Caco-2 (cell line): ENCODE results near the gene GOLGA6B. TPM values are rescaled to one million over a fixed set of nuclear protein-coding genes. Genes with fewer than 3 reads are reported as not detected.
"Not testable (repeated sequence)": the region's sequence is repeated elsewhere in the genome, so short reads cannot be mapped to it uniquely, and the experiment has no call there.

ENCODE experiments used
- BruUV-seq: library from RNA; stranded (reverse); fragments of 400-500 nt; replicated peaks from 2 replicates; lab custom pipeline; 2021; lab: Mats Ljungman, UMichigan
- CTCF ChIA-PET: fragments of 300-600 bp; sonication (Branson Sonifier 250); formaldehyde crosslinking; loops from one replicate; lab custom pipeline; 2022; ENCODE audit warnings: antibody characterized with exemption; lab: Charles Lee
- POLR2A ChIA-PET: fragments of 300-600 bp; sonication (Branson Sonifier 250); formaldehyde crosslinking; loops from one replicate; lab custom pipeline; 2022; ENCODE audit warnings: antibody characterized with exemption; lab: Charles Lee
- DNase-seq, 2 experiments: peaks; one replicate each; pipeline versions ENCODE4 v3.0.0 to v3.0.0-alpha.2; 2020 to 2022
- H3K27me3 ChIP-seq: replicated peaks from 2 replicates; pipeline ENCODE4 v1.6.0; 2011; ENCODE audit warnings: low read length; ENCODE audit not compliant: control insufficient read depth, insufficient read depth
- H3K36me3 ChIP-seq: 2 replicates; pipeline ENCODE4 v1.5.1; 2011; ENCODE audit warnings: low read length; ENCODE audit not compliant: control insufficient read depth, insufficient read depth
- H3K4me1 ChIP-seq: fragments of 250-450 bp; sonication (Bioruptor Pico); 2 replicates; pipeline ENCODE4 v1.5.1; 2020; ENCODE audit warnings: mild to moderate bottlenecking
- H3K4me3 ChIP-seq: 2 replicates; pipeline ENCODE4 v1.5.1; 2011; ENCODE audit warnings: low read depth, mild to moderate bottlenecking, control low read depth, low read length
- H3K9me3 ChIP-seq: fragments of 250-450 bp; sonication (Bioruptor Pico); 2 replicates; pipeline ENCODE4 v1.5.1; 2020; ENCODE audit warnings: mild to moderate bottlenecking, moderate library complexity
- H3K27ac Mint-ChIP-seq: one replicate; pipeline ENCODE4 v1.8.0; 2022; ENCODE audit warnings: mixed read lengths; ENCODE audit not compliant: unreplicated experiment
- H3K27me3 Mint-ChIP-seq: one replicate; pipeline ENCODE4 v1.8.0; 2022; ENCODE audit warnings: mixed read lengths; ENCODE audit not compliant: insufficient read depth, unreplicated experiment
- H3K36me3 Mint-ChIP-seq: one replicate; pipeline ENCODE4 v1.8.0; 2022; ENCODE audit warnings: mild to moderate bottlenecking, mixed read lengths; ENCODE audit not compliant: insufficient read depth, unreplicated experiment
- H3K4me1 Mint-ChIP-seq: one replicate; pipeline ENCODE4 v1.8.0; 2022; ENCODE audit warnings: low read depth, mixed read lengths; ENCODE audit not compliant: unreplicated experiment
- H3K4me3 Mint-ChIP-seq: one replicate; pipeline ENCODE4 v1.8.0; 2022; ENCODE audit warnings: mild to moderate bottlenecking, moderate library complexity, mixed read lengths; ENCODE audit not compliant: unreplicated experiment
- H3K9me3 Mint-ChIP-seq: one replicate; pipeline ENCODE4 v1.8.0; 2022; ENCODE audit warnings: mixed read lengths; ENCODE audit not compliant: unreplicated experiment
- CTCF ChIP-seq, 2 experiments: fragments of 200-600 bp in 1 of 2; IDR thresholded peaks; 1 replicate in 1 of 2; 2 replicates in 1 of 2; pipeline versions ENCODE4 v1.5.1 to v1.8.0; 2011 to 2022; ENCODE audit warnings: antibody characterized with exemption in 1 of 2, control low read depth in 1 of 2, inconsistent platforms in 1 of 2, low read depth in 1 of 2, low read length in 1 of 2, mild to moderate bottlenecking in 1 of 2, moderate library complexity in 1 of 2; ENCODE audit not compliant: insufficient read depth in 1 of 2, severe bottlenecking in 1 of 2, unreplicated experiment in 1 of 2
- intact Hi-C: fragments of 100-400 bp; cut with micrococcal nuclease; formaldehyde crosslinking; loops from one replicate; pipeline ENCODE4 v1.10.0; 2022; ENCODE audit not compliant: unreplicated experiment
- total RNA-seq: library from RNA; stranded (reverse); gene quantifications from 2 replicates; pipeline ENCODE4 v1.2.3, GENCODE V29; 2022

GOLGA6B gene
- total RNA-seq, 1 experiment from 2014 or later = not detected

- Histone ChIP-seq H3K27me3 (no peaks in the 10 kb centered on the region), H3K9me3 (no peaks in the 10 kb centered on the region), H3K4me3 (no peak overlapping the region), H3K36me3 (no peaks in the 10 kb centered on the region), H3K4me1 (no peaks in the 10 kb centered on the region)
- intact Hi-C loops = no loop called here
- no peaks in the 10 kb centered on the region for H3K36me3 Mint-ChIP-seq
- no peaks in the 10 kb centered on the region for H3K27me3 Mint-ChIP-seq
- no peak for DNase-seq
- no peak overlapping the region for H3K27ac Mint-ChIP-seq
- H3K4me3 Mint-ChIP-seq = no peak overlapping the region
- no peaks in the 10 kb centered on the region for H3K9me3 Mint-ChIP-seq
- no TSS peak for BruUV-seq
- TF ChIP-seq CTCF (IDR thresholded peaks at IDR 0.05; ENCODE audit: insufficient read depth in 1 of 2, low read depth in 1 of 2, low read length in 1 of 2, severe bottlenecking in 1 of 2, unreplicated experiment in 1 of 2) = no peak
- CTCF ChIA-PET = no interaction called here
- POLR2A ChIA-PET = no interaction called here
- no peaks in the 10 kb centered on the region for H3K4me1 Mint-ChIP-seq
These were observed 37.8 kb upstream of the GOLGA6B start for GRCh38 chr15:72616491-72617210.

GRCh38 chr15:72623854-72624253 is 30.6 kb upstream of the GOLGA6B start:
- DNase-seq, H3K4me3 ChIP-seq, POLR2A ChIA-PET, H3K27me3 ChIP-seq, H3K4me3 Mint-ChIP-seq, H3K27ac Mint-ChIP-seq, H3K9me3 Mint-ChIP-seq, H3K36me3 Mint-ChIP-seq, H3K36me3 ChIP-seq, H3K4me1 ChIP-seq, H3K9me3 ChIP-seq, CTCF ChIA-PET, intact Hi-C loops, BruUV-seq, H3K4me1 Mint-ChIP-seq, H3K27me3 Mint-ChIP-seq: not testable (repeated sequence)

GRCh38 chr15:72626153-72626552 is 28.3 kb upstream of the GOLGA6B start:
- H3K9me3 Mint-ChIP-seq, H3K4me1 ChIP-seq, H3K36me3 Mint-ChIP-seq, H3K27ac Mint-ChIP-seq, BruUV-seq, DNase-seq, H3K4me3 Mint-ChIP-seq, H3K4me1 Mint-ChIP-seq, H3K36me3 ChIP-seq, H3K4me3 ChIP-seq, intact Hi-C loops, H3K27me3 Mint-ChIP-seq, H3K27me3 ChIP-seq, POLR2A ChIA-PET, H3K9me3 ChIP-seq: not testable (repeated sequence)
- CTCF ChIA-PET = interaction anchor here (0.6 to 0.7 kb wide), 2 partner anchors 321 to 322 kb away, joined by 3 to 4 read pairs; no protein-coding TSS in a partner anchor

GRCh38 chr15:72628249-72629067 is 26.0 kb upstream of the GOLGA6B start:
- intact Hi-C loops, H3K4me1 ChIP-seq, POLR2A ChIA-PET, H3K9me3 Mint-ChIP-seq, BruUV-seq, H3K27me3 ChIP-seq, H3K4me1 Mint-ChIP-seq, H3K36me3 ChIP-seq, H3K36me3 Mint-ChIP-seq, H3K4me3 Mint-ChIP-seq, H3K4me3 ChIP-seq, H3K27ac Mint-ChIP-seq, H3K27me3 Mint-ChIP-seq, H3K9me3 ChIP-seq: not testable (repeated sequence)
- TF ChIP-seq CTCF (IDR thresholded peaks at IDR 0.05; ENCODE audit: insufficient read depth in 1 of 2, low read depth in 1 of 2, low read length in 1 of 2, severe bottlenecking in 1 of 2, unreplicated experiment in 1 of 2) = peak in 1 of 2 experiments; percentile 24
- peak in 1 of 2 experiments; percentile 17 for DNase-seq
- CTCF ChIA-PET = interaction anchor here (0.7 kb wide), 1 partner anchor 28 kb away, joined by 3 read pairs; no protein-coding TSS in a partner anchor

- H3K9me3 ChIP-seq, H3K9me3 Mint-ChIP-seq, H3K27ac Mint-ChIP-seq, BruUV-seq, H3K36me3 Mint-ChIP-seq, DNase-seq, intact Hi-C loops, H3K4me3 ChIP-seq, H3K27me3 Mint-ChIP-seq, H3K4me1 Mint-ChIP-seq, POLR2A ChIA-PET, H3K4me1 ChIP-seq, H3K4me3 Mint-ChIP-seq, H3K36me3 ChIP-seq, H3K27me3 ChIP-seq: not testable (repeated sequence)
- CTCF ChIA-PET = interaction anchor here (0.7 kb wide), 1 partner anchor 29 kb away, joined by 3 read pairs; no protein-coding TSS in a partner anchor
These were observed 25.4 kb upstream of the GOLGA6B start for GRCh38 chr15:72629068-72629570.
